NCI-H2107 treated with DMSO at 0.1 percent for 48 hours (cell line): ENCODE measurements around the gene NSUN5.
"Not testable (repeated sequence)": the region's sequence is repeated elsewhere in the genome, so short reads cannot be mapped to it uniquely, and the experiment has no call there.

ENCODE experiments used
- DNase-seq: peaks from one replicate; lab custom pipeline; 2025; ENCODE audit not compliant: unreplicated experiment; lab: John Stamatoyannopoulos, UW

The NSUN5 gene

GRCh38 chr7:73297706-73298105 is 10.9 kb downstream of the NSUN5 start:
- not testable (repeated sequence) for DNase-seq

DNA sequence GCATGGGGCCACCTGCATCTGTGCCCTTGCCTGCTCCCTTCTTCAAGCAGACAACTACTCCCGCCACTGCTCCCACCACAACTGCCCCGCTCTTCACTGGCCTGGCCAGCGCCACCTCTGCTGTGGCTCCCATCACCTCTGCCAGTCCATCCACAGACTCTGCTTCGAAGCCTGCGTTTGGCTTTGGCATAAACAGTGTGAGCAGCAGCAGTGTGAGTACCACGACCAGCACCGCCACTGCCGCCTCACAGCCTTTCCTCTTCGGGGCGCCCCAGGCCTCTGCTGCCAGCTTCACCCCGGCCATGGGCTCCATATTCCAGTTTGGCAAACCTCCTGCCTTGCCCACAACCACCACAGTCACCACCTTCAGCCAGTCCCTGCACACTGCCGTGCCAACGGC is 11.4 kb downstream of the NSUN5 start:
- DNase-seq: not testable (repeated sequence)

- DNase-seq: not testable (repeated sequence)
These were observed 31.4 kb downstream of the NSUN5 start for GRCh38 chr7:73277210-73277609.

DNA sequence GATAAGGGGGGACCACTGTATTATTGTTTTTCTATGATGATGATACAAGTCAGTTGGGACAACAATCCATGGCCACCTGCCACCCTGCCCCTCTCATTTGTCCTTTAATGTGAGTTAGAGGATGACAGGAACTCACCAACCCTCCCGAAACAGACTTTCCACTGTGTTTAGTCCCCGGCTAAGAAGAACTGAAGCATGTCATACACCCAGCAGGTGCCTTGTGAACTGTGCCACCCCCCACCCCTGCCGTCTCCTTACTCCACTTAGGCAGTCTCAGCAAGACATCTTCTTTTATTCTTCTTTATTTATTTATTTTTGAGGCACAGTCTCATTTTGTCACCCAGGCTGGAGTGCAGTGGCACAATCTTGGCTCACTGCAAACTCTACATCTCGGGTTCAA is 40.8 kb downstream of the NSUN5 start:
- DNase-seq: not testable (repeated sequence)

GRCh38 chr7:73266719-73267368 is 41.8 kb downstream of the NSUN5 start:
- DNase-seq: not testable (repeated sequence)

- DNase-seq: not testable (repeated sequence)
These were observed 46.2 kb downstream of the NSUN5 start for GRCh38 chr7:73262416-73262815.
